Measurements from ENCODE around the gene FSTL4.

- TF ChIP-seq, protein P1, sequence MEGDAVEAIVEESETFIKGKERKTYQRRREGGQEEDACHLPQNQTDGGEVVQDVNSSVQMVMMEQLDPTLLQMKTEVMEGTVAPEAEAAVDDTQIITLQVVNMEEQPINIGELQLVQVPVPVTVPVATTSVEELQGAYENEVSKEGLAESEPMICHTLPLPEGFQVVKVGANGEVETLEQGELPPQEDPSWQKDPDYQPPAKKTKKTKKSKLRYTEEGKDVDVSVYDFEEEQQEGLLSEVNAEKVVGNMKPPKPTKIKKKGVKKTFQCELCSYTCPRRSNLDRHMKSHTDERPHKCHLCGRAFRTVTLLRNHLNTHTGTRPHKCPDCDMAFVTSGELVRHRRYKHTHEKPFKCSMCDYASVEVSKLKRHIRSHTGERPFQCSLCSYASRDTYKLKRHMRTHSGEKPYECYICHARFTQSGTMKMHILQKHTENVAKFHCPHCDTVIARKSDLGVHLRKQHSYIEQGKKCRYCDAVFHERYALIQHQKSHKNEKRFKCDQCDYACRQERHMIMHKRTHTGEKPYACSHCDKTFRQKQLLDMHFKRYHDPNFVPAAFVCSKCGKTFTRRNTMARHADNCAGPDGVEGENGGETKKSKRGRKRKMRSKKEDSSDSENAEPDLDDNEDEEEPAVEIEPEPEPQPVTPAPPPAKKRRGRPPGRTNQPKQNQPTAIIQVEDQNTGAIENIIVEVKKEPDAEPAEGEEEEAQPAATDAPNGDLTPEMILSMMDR (IDR thresholded peaks at IDR 0.05; ENCODE audit: borderline replicate concordance, extremely low read depth, low read length, poor library complexity, severe bottlenecking): no peak
- no peak for TF ChIP-seq EZH2 (IDR thresholded peaks at IDR 0.05; ENCODE audit: borderline replicate concordance, low read depth, low read length, severe bottlenecking)
These were observed 386.2 kb downstream of the FSTL4 start for GRCh38 chr5:133226186-133226585.
